ENCODE data around the gene PC.

GRCh38 chr11:66846671-66847091, 111.5 kb downstream of the PC start:
- TF ChIP-seq CTCF (conservative IDR thresholded peaks at IDR 0.05; ENCODE audit: low read depth, low read length) (no peak), EZH2phosphoT487 (IDR thresholded peaks at IDR 0.05; ENCODE audit: borderline replicate concordance, low read length) (no peak), EZH2 (IDR thresholded peaks at IDR 0.05; ENCODE audit: low read length, unreplicated experiment) (no peak)

Data from PC-3 (cell line).